H1 (cell line): ENCODE measurements around the gene ZNF101. TPM values are rescaled to one million over a fixed set of nuclear protein-coding genes. Genes with fewer than 3 reads are reported as not detected.

ENCODE experiments used
- CTCF ChIA-PET: fragments of 300-600 bp; sonication (Branson Sonifier 250); formaldehyde crosslinking; loops from one replicate; lab custom pipeline; 2021; ENCODE audit not compliant: partially characterized antibody; lab: Charles Lee
- POLR2A ChIA-PET: fragments of 300-600 bp; sonication (Branson Sonifier 250); formaldehyde crosslinking; loops from one replicate; lab custom pipeline; 2021; ENCODE audit warnings: inconsistent platforms; ENCODE audit not compliant: partially characterized antibody; lab: Charles Lee
- DNase-seq, 2 experiments: peaks; one replicate each; pipeline versions ENCODE4 v3.0.0 to v3.0.0-alpha.2; 2010 to 2022; ENCODE audit warnings: low spot score in 2 of 2, low read depth in 1 of 2, mixed read lengths in 1 of 2
- FAIRE-seq: peaks from 2 replicates; lab custom pipeline; 2011; peaks lifted over from hg19 to GRCh38; lab: Jason Lieb, UNC
- H2AFZ ChIP-seq: 2 replicates; pipeline ENCODE4 v1.8.1; 2012; ENCODE audit warnings: low read length, inconsistent platforms
- H2AK5ac ChIP-seq: 2 replicates; pipeline ENCODE4 v1.6.1; 2013; ENCODE audit warnings: low read depth, low read length
- H2BK120ac ChIP-seq: replicated peaks from 2 replicates; pipeline ENCODE3; 2013; ENCODE audit warnings: low read depth, low read length, inconsistent platforms
- H2BK12ac ChIP-seq: 2 replicates; pipeline ENCODE4 v1.6.1; 2013; ENCODE audit warnings: low read depth, low read length
- H2BK15ac ChIP-seq: 2 replicates; pipeline ENCODE4 v1.6.1; 2013; ENCODE audit warnings: low read length
- H2BK20ac ChIP-seq: 2 replicates; pipeline ENCODE4 v1.6.1; 2013; ENCODE audit warnings: low read length
- H2BK5ac ChIP-seq: 2 replicates; pipeline ENCODE4 v1.6.1; 2013; ENCODE audit warnings: low read depth, low read length
- H3K14ac ChIP-seq: 2 replicates; pipeline ENCODE4 v1.6.1; 2013; ENCODE audit warnings: inconsistent platforms; ENCODE audit not compliant: insufficient read length
- H3K18ac ChIP-seq: 2 replicates; pipeline ENCODE4 v1.6.1; 2013; ENCODE audit warnings: low read length; ENCODE audit errors: extremely low read depth
- H3K23ac ChIP-seq: 2 replicates; pipeline ENCODE4 v1.6.1; 2013; ENCODE audit warnings: inconsistent platforms; ENCODE audit not compliant: insufficient read length
- H3K23me2 ChIP-seq: 2 replicates; pipeline ENCODE4 v1.6.1; 2013; ENCODE audit warnings: low read depth, low read length
- H3K27ac ChIP-seq: 2 replicates; pipeline ENCODE4 v1.6.1; 2011; ENCODE audit warnings: low read depth, low read length, inconsistent platforms
- H3K27me3 ChIP-seq, 4 experiments: replicated peaks in 1 of 4; 1 replicate in 1 of 4; 2 replicates in 3 of 4; pipeline versions ENCODE4 v1.6.1 to v1.8.1; 2011 to 2013; ENCODE audit warnings: low read length in 3 of 4, mild to moderate bottlenecking in 3 of 4, inconsistent platforms in 2 of 4, mixed read lengths in 2 of 4, moderate library complexity in 1 of 4; ENCODE audit not compliant: control insufficient read depth in 3 of 4, insufficient read depth in 3 of 4; ENCODE audit errors: extremely low read depth in 1 of 4
- H3K36me3 ChIP-seq, 4 experiments: 2 replicates each; pipeline versions ENCODE4 v1.6.1 to v1.8.1; 2011 to 2013; ENCODE audit warnings: mild to moderate bottlenecking in 4 of 4, low read length in 3 of 4, moderate library complexity in 2 of 4, control low read depth in 1 of 4, inconsistent platforms in 1 of 4; ENCODE audit not compliant: insufficient read depth in 4 of 4, control insufficient read depth in 2 of 4
- H3K4ac ChIP-seq: replicated peaks from 2 replicates; pipeline ENCODE3; 2013; ENCODE audit warnings: low read length, low read depth, mixed read lengths, inconsistent platforms; ENCODE audit not compliant: insufficient read length
- H3K4me1 ChIP-seq, 4 experiments: replicated peaks in 1 of 4; 1 replicate in 1 of 4; 2 replicates in 3 of 4; pipeline versions ENCODE4 v1.6.1 to v1.8.1; 2011 to 2013; ENCODE audit warnings: low read length in 3 of 4, inconsistent platforms in 2 of 4, mixed read lengths in 1 of 4; ENCODE audit not compliant: insufficient read depth in 4 of 4, control insufficient read depth in 3 of 4
- H3K4me2 ChIP-seq, 2 experiments: 2 replicates each; pipeline versions ENCODE4 v1.6.1 to v1.8.1; 2011 to 2013; ENCODE audit warnings: low read depth in 2 of 2, low read length in 2 of 2, control low read depth in 1 of 2, inconsistent platforms in 1 of 2, mild to moderate bottlenecking in 1 of 2; ENCODE audit not compliant: insufficient read depth in 1 of 2
- H3K4me3 ChIP-seq, 4 experiments: fragments of 200-600, 300-600 bp in 1 of 4; sonication (generic), shearing (Covaris generic), sonication (Bioruptor Twin) in 1 of 4; 2 replicates each; pipeline versions ENCODE4 v1.5.1 to v1.8.1; 2011 to 2016; ENCODE audit warnings: low read length in 4 of 4, low read depth in 3 of 4, control low read depth in 2 of 4, inconsistent platforms in 2 of 4, mild to moderate bottlenecking in 2 of 4, mixed read lengths in 1 of 4, moderate library complexity in 1 of 4; ENCODE audit not compliant: insufficient read depth in 2 of 4; ENCODE audit errors: extremely low read depth in 1 of 4
- H3K56ac ChIP-seq: replicated peaks from 2 replicates; pipeline ENCODE3; 2013; ENCODE audit warnings: low read depth, mild to moderate bottlenecking, mixed read lengths, low read length, inconsistent platforms; ENCODE audit not compliant: insufficient read length
- H3K79me1 ChIP-seq: 2 replicates; pipeline ENCODE4 v1.6.1; 2013; ENCODE audit warnings: low read depth, low read length, control low read depth
- H3K79me2 ChIP-seq, 2 experiments: 2 replicates each; pipeline versions ENCODE4 v1.6.1 to v1.8.1; 2012 to 2013; ENCODE audit warnings: low read length in 2 of 2, mild to moderate bottlenecking in 2 of 2, inconsistent platforms in 1 of 2; ENCODE audit not compliant: insufficient read depth in 2 of 2, control insufficient read depth in 1 of 2
- H3K9ac ChIP-seq, 4 experiments: replicated peaks in 1 of 4; 1 replicate in 1 of 4; 2 replicates in 3 of 4; pipeline versions ENCODE4 v1.6.1 to v1.8.1; 2011 to 2013; ENCODE audit warnings: low read depth in 3 of 4, low read length in 3 of 4, control low read depth in 2 of 4, mild to moderate bottlenecking in 2 of 4, moderate library complexity in 2 of 4, inconsistent platforms in 1 of 4; ENCODE audit errors: extremely low read depth in 1 of 4
- H3K9me3 ChIP-seq, 2 experiments: 2 replicates each; pipeline versions ENCODE4 v1.6.1 to v1.8.1; 2012 to 2013; ENCODE audit warnings: mild to moderate bottlenecking in 2 of 2, moderate library complexity in 2 of 2, control low read depth in 1 of 2, inconsistent platforms in 1 of 2, low read depth in 1 of 2, low read length in 1 of 2, mixed read lengths in 1 of 2; ENCODE audit not compliant: insufficient read depth in 2 of 2
- H4K20me1 ChIP-seq, 2 experiments: replicated peaks in 1 of 2; 2 replicates each; pipeline versions ENCODE3 to v1.8.1; 2011 to 2013; ENCODE audit warnings: inconsistent platforms in 2 of 2, low read length in 2 of 2, mild to moderate bottlenecking in 1 of 2; ENCODE audit not compliant: insufficient read depth in 2 of 2, control insufficient read depth in 1 of 2
- H4K5ac ChIP-seq: 2 replicates; pipeline ENCODE4 v1.6.1; 2013; ENCODE audit warnings: low read length, low read depth, mixed read lengths, inconsistent platforms; ENCODE audit not compliant: insufficient read length
- H4K8ac ChIP-seq: 2 replicates; pipeline ENCODE4 v1.8.0; 2013; ENCODE audit warnings: mild to moderate bottlenecking, moderate library complexity, low read length, inconsistent platforms; ENCODE audit not compliant: insufficient read depth; ENCODE audit errors: extremely low read depth
- H4K91ac ChIP-seq: replicated peaks from 2 replicates; pipeline ENCODE3; 2013; ENCODE audit warnings: low read length, mixed read lengths, inconsistent platforms; ENCODE audit not compliant: insufficient read length
- ATF2 ChIP-seq: IDR thresholded peaks from 2 replicates; pipeline ENCODE4 v1.6.1; 2012; ENCODE audit warnings: low read length, inconsistent platforms
- CBX5 ChIP-seq: fragments of 300-800, 300-1000 bp; sonication (generic); IDR thresholded peaks from 2 replicates; pipeline ENCODE4 v1.7.1; 2016; ENCODE audit warnings: antibody characterized with exemption, low read length, low read depth
- CHD1 ChIP-seq: IDR thresholded peaks from 2 replicates; pipeline ENCODE4 v1.6.1; 2012; ENCODE audit warnings: low read depth, low read length, improper control_type of control experiment
- NRF1 ChIP-seq: IDR thresholded peaks from 2 replicates; pipeline ENCODE4 v1.6.1; 2011; ENCODE audit warnings: mild to moderate bottlenecking, low read depth, low read length, improper control_type of control experiment
- SAP30 ChIP-seq: fragments of 300-600 bp; sonication (generic); IDR thresholded peaks from 2 replicates; pipeline ENCODE4 v1.7.1; 2012; ENCODE audit warnings: low read length, moderate library complexity, mild to moderate bottlenecking, inconsistent platforms; ENCODE audit not compliant: insufficient read depth, insufficient replicate concordance
- SP2 ChIP-seq: IDR thresholded peaks from 2 replicates; pipeline ENCODE4 v1.6.1; 2012; ENCODE audit warnings: mild to moderate bottlenecking, low read length, inconsistent platforms
- SRF ChIP-seq: IDR thresholded peaks from 2 replicates; pipeline ENCODE4 v1.6.1; 2011; ENCODE audit warnings: mild to moderate bottlenecking, low read depth, low read length, moderate library complexity
- TAF1 ChIP-seq: IDR thresholded peaks from 2 replicates; pipeline ENCODE4 v1.6.1; 2011; ENCODE audit warnings: mild to moderate bottlenecking, low read depth, low read length
- TAF7 ChIP-seq: optimal IDR thresholded peaks from 2 replicates; pipeline ENCODE3; 2011; ENCODE audit warnings: low read depth, mild to moderate bottlenecking, inconsistent platforms, low read length, moderate library complexity, borderline replicate concordance
- ZNF274 ChIP-seq: IDR thresholded peaks from 2 replicates; pipeline ENCODE4 v1.7.0; 2012; ENCODE audit warnings: low read length, borderline replicate concordance; ENCODE audit errors: extremely low read depth
- WGBS, 2 experiments: shearing (Covaris generic) in 1 of 2; methylation state at CpG; one replicate each; pipeline versions ENCODE4 v1.1.6 to v1.1.7; 2013 to 2015; ENCODE audit warnings: low lambda C conversion rate in 2 of 2, mixed read lengths in 2 of 2, inconsistent platforms in 1 of 2, low coverage in 1 of 2, missing lambda C conversion rate in 1 of 2; ENCODE audit not compliant: insufficient replicate concordance in 2 of 2, insufficient coverage in 1 of 2, insufficient read length in 1 of 2; ENCODE audit errors: extremely low coverage in 1 of 2, missing lambda C conversion rate in 1 of 2; 5-methylcytosine and 5-hydroxymethylcytosine counted together
- polyA plus RNA-seq, 7 experiments: library from polyadenylated mRNA; depleted of rRNA in 3 of 7; stranded (reverse) in 5 of 7; unstranded in 2 of 7; fragments of >200 nt in 5 of 7; fragments of 200-250 nt in 2 of 7; gene quantifications; 1 replicate in 5 of 7; 2 replicates in 1 of 7; 4 replicates in 1 of 7; pipeline versions ENCODE4 v1.2.1 to v1.2.3, GENCODE V29; 2011 to 2013; ENCODE audit warnings: missing spikeins in 2 of 7, mixed read lengths in 2 of 7
- total RNA-seq: library from RNA; stranded (reverse); fragmentation: NEBNext Ultra II Directional; extraction: Animal tissue kit (Norgen Biotek cat#: 25700); gene quantifications from 2 replicates; pipeline ENCODE4 v1.2.1, GENCODE V29; 2021

ZNF101 gene
- total and polyA plus RNA-seq, 2 of the 8 experiments (the other 6 are each of a cell fraction or from before 2014, with no cell fraction given) = 13.0 to 50.9 TPM

DNA sequence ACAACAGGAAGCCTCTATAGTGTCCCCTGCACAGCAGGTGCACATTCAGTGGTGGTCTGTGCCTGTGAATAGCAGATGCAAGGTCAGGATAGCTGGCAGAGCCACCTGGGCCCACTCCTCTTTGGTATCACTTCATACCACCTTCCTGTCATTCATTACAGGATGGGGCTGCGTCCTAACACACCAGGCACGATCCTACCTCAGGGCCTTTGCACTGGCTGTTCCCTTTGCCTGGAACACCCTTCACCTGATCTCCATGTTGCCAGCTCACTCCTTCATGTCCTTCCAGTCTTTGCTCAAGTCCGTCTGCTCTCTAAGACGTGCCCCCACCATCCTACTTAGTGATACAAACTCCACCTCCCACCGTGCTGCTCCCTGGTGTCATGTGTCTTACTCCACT lies 36.0 kb upstream of the ZNF101 start:
- Histone ChIP-seq H3K27ac (no peak overlapping the region), H4K5ac (no peak overlapping the region), H3K79me2 (no peaks in the 10 kb centered on the region), H3K79me1 (peaks cover 2% of the 10 kb centered on the region; the same call in 1 of the 2 replicates), H3K56ac (no peak overlapping the region), H3K4ac (no peak overlapping the region), H3K27me3 (no peaks in the 10 kb centered on the region), H4K91ac (no peak overlapping the region), H2BK5ac (no peak overlapping the region), H3K18ac (no peak overlapping the region), H2BK15ac (no peak overlapping the region), H3K9me3 (no peaks in the 10 kb centered on the region), H3K23me2 (peaks cover 4% of the 10 kb centered on the region; the same call in 1 of the 2 replicates), H3K23ac (no peak overlapping the region), H2BK20ac (no peak overlapping the region), H4K20me1 (peaks cover 0 to 9% of the 10 kb centered on the region in 2 experiments), H3K4me2 (no peak overlapping the region), H2AFZ (no peak overlapping the region), H3K4me1 (peaks cover 0 to 4% (median 3%) of the 10 kb centered on the region in 4 experiments; a peak in 5 of 7 replicates), H3K4me3 (no peak overlapping the region), H2BK120ac (no peak overlapping the region), H2AK5ac (no peak overlapping the region), H3K36me3 (peaks cover 4 to 12% (median 11%) of the 10 kb centered on the region in 4 experiments; a peak in 7 of 8 replicates), H3K14ac (no peak overlapping the region), H4K8ac (no peak overlapping the region), H3K9ac (no peak overlapping the region), H2BK12ac (no peak overlapping the region)
- no peak for FAIRE-seq
- DNase-seq = no peak
- ChIA-PET POLR2A (interaction anchor here (0.6 to 2.6 kb wide), 6 partner anchors 11 to 100 kb away, joined by 3 to 7 read pairs (median 4); partner anchors contain the start of gene ATP13A1), CTCF (interaction anchor here (2.5 kb wide), 1 partner anchor 11 kb away, joined by 9 read pairs; the partner anchor contains the start of gene GMIP)
- 79% methylated on average over 5 of the region's 5 CpGs; no CpG with 5 or more reads in 1 of the 2 experiments for WGBS, 2 experiments
- no peak for TF ChIP-seq ZNF274
- TF ChIP-seq CBX5 = no peak
- no peak for TF ChIP-seq SAP30
- TF ChIP-seq SRF = no peak
- no peak for TF ChIP-seq ATF2
- TF ChIP-seq TAF1 = no peak
- TF ChIP-seq SP2 = no peak
- TF ChIP-seq NRF1 = no peak
- no peak for TF ChIP-seq CHD1
- no peak for TF ChIP-seq TAF7
